Upper lobe of left lung (tissue), 4 donors: ENCODE results near the gene DDX1.

Experiments used
- POLR2A ChIP-seq, 4 donors: fragments of 450-650 bp; IDR thresholded peaks; one replicate each; pipeline ENCODE4 v1.5.1; 2016 to 2017; ENCODE audit warnings: antibody characterized with exemption in 4 of 4, mild to moderate bottlenecking in 2 of 4
- POLR2AphosphoS5 ChIP-seq, 2 donors: sonication (generic); formaldehyde crosslinking; IDR thresholded peaks; one replicate each; pipeline ENCODE4 v1.5.1; 2017; ENCODE audit warnings: antibody characterized with exemption in 2 of 2
- TF ChIP-seq, protein P1 (sequence below), 6 experiments: fragments of 450-650 bp in 4 of 6; fragments of 200-600 bp in 2 of 6; sonication (generic) in 2 of 6; IDR thresholded peaks; one replicate each; pipeline ENCODE4 v1.5.1; 2016 to 2019; ENCODE audit warnings: antibody characterized with exemption in 6 of 6

DNA sequence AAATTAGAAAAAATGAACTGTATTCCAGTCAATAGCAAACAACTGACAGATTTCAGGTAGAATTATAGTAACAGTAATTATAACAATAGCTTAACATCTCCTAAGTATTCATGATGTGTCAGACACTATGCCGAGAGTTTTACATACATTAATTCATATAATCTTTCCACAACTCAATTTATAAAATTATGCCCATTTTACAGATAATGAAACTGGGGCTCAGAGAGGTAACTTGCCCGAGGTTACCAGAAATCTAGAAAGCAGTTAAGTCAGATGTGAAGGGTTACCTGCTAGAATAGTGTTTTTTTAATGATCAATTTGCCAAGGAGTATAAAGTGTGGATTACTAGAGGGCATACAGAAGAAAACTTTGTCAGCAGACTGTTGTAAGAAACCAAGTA, 42.7 kb upstream of the DDX1 start:
- TF ChIP-seq, protein P1, sequence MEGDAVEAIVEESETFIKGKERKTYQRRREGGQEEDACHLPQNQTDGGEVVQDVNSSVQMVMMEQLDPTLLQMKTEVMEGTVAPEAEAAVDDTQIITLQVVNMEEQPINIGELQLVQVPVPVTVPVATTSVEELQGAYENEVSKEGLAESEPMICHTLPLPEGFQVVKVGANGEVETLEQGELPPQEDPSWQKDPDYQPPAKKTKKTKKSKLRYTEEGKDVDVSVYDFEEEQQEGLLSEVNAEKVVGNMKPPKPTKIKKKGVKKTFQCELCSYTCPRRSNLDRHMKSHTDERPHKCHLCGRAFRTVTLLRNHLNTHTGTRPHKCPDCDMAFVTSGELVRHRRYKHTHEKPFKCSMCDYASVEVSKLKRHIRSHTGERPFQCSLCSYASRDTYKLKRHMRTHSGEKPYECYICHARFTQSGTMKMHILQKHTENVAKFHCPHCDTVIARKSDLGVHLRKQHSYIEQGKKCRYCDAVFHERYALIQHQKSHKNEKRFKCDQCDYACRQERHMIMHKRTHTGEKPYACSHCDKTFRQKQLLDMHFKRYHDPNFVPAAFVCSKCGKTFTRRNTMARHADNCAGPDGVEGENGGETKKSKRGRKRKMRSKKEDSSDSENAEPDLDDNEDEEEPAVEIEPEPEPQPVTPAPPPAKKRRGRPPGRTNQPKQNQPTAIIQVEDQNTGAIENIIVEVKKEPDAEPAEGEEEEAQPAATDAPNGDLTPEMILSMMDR (IDR thresholded peaks at IDR 0.05) = no peak
- TF ChIP-seq POLR2AphosphoS5 (IDR thresholded peaks at IDR 0.05) (no peak), POLR2A (IDR thresholded peaks at IDR 0.05) (no peak)
